SKM-1 treated with dmso at 0.1 percent for 144 hours (cell line): Measurements from ENCODE around the gene GOLGA7B.

ENCODE experiments used
- DNase-seq: peaks from one replicate; lab custom pipeline; 2025; ENCODE audit not compliant: unreplicated experiment; lab: John Stamatoyannopoulos, UW

The GOLGA7B gene

GRCh38 chr10:97866524-97867219 lies 17.0 kb downstream of the GOLGA7B start:
- no peak for DNase-seq

GRCh38 chr10:97867220-97867800 lies 17.7 kb downstream of the GOLGA7B start:
- no peak for DNase-seq

- DNase-seq = no peak
Observed at GRCh38 chr10:97868134-97868685, 18.6 kb downstream of the GOLGA7B start.

- DNase-seq = peak; percentile 79
Observed at GRCh38 chr10:97869091-97870042, 19.7 kb downstream of the GOLGA7B start.

- DNase-seq = no peak
Observed at GRCh38 chr10:97870990-97871389, 21.3 kb downstream of the GOLGA7B start.

GRCh38 chr10:97873569-97873968 lies 23.9 kb downstream of the GOLGA7B start:
- DNase-seq = no peak

- DNase-seq = no peak
Observed at GRCh38 chr10:97874332-97874731, 24.7 kb downstream of the GOLGA7B start.

- no peak for DNase-seq
Observed at GRCh38 chr10:97875391-97875790, 25.7 kb downstream of the GOLGA7B start.

- no peak for DNase-seq
Observed at GRCh38 chr10:97876402-97876801, 26.8 kb downstream of the GOLGA7B start.

GRCh38 chr10:97879241-97879640 lies 29.6 kb downstream of the GOLGA7B start:
- DNase-seq = no peak

GRCh38 chr10:97880109-97880508 lies 30.5 kb downstream of the GOLGA7B start:
- DNase-seq = no peak

- DNase-seq = no peak
Observed at GRCh38 chr10:97882142-97883091, 32.8 kb downstream of the GOLGA7B start.

GRCh38 chr10:97883092-97883485 lies 33.4 kb downstream of the GOLGA7B start:
- DNase-seq = no peak

- no peak for DNase-seq
Observed at GRCh38 chr10:97886286-97886685, 36.6 kb downstream of the GOLGA7B start.

- DNase-seq = no peak
Observed at GRCh38 chr10:97887399-97887798, 37.8 kb downstream of the GOLGA7B start.

GRCh38 chr10:97888134-97888533 lies 38.5 kb downstream of the GOLGA7B start:
- DNase-seq = no peak

- DNase-seq = no peak
Observed at GRCh38 chr10:97888641-97889262, 39.1 kb downstream of the GOLGA7B start.

GRCh38 chr10:97889461-97890265 lies 40.0 kb downstream of the GOLGA7B start:
- no peak for DNase-seq
